NCI-H748 treated with DMSO at 0.1 percent for 48 hours (cell line): ENCODE results near the gene ADGB.
"Not testable (repeated sequence)": the region's sequence is repeated elsewhere in the genome, so short reads cannot be mapped to it uniquely, and the experiment has no call there.

Experiments
- DNase-seq: peaks from one replicate; lab custom pipeline; 2025; lab: John Stamatoyannopoulos, UW

Gene ADGB

GRCh38 chr6:146819596-146820320 is 221.0 kb downstream of the ADGB start:
- no peak for DNase-seq

- no peak for DNase-seq
Observed at GRCh38 chr6:146827216-146827928, 228.6 kb downstream of the ADGB start.

GRCh38 chr6:146829792-146830565 is 231.2 kb downstream of the ADGB start:
- DNase-seq, result no peak

- no peak for DNase-seq
Observed at GRCh38 chr6:146833157-146833556, 234.4 kb downstream of the ADGB start.

- no peak for DNase-seq
Observed at GRCh38 chr6:146840216-146840615, 241.4 kb downstream of the ADGB start.

- DNase-seq, result no peak
Observed at GRCh38 chr6:146840641-146841040, 241.9 kb downstream of the ADGB start.

GRCh38 chr6:146847426-146847825 is 248.7 kb downstream of the ADGB start:
- DNase-seq, result no peak

- no peak for DNase-seq
Observed at GRCh38 chr6:146850238-146850896, 251.6 kb downstream of the ADGB start.

- no peak for DNase-seq
Observed at GRCh38 chr6:146850981-146851380, 252.2 kb downstream of the ADGB start.

- DNase-seq, result no peak
Observed at GRCh38 chr6:146851837-146852236, 253.1 kb downstream of the ADGB start.

GRCh38 chr6:146854521-146855255 is 255.9 kb downstream of the ADGB start:
- not testable (repeated sequence) for DNase-seq

GRCh38 chr6:146855889-146856288 is 257.1 kb downstream of the ADGB start:
- no peak for DNase-seq

- no peak for DNase-seq
Observed at GRCh38 chr6:146856296-146856695, 257.5 kb downstream of the ADGB start.

- DNase-seq, result peak; percentile 73
Observed at GRCh38 chr6:146857180-146857979, 258.6 kb downstream of the ADGB start.

- DNase-seq, result peak; percentile 71
Observed at GRCh38 chr6:146857980-146858347, 259.2 kb downstream of the ADGB start.

GRCh38 chr6:146859206-146859605 is 260.4 kb downstream of the ADGB start:
- DNase-seq, result no peak

- DNase-seq, result no peak
Observed at GRCh38 chr6:146859795-146860495, 261.2 kb downstream of the ADGB start.

- no peak for DNase-seq
Observed at GRCh38 chr6:146860583-146860982, 261.8 kb downstream of the ADGB start.

- DNase-seq, result no peak
Observed at GRCh38 chr6:146861029-146861563, 262.3 kb downstream of the ADGB start.

- no peak for DNase-seq
Observed at GRCh38 chr6:146861716-146862115, 262.9 kb downstream of the ADGB start.
